SU-DHL-6 (cell line): ENCODE measurements around the gene CRB2.
"Not testable (repeated sequence)": the region's sequence is repeated elsewhere in the genome, so short reads cannot be mapped to it uniquely, and the experiment has no call there.

Experiments used
- H2AFZ ChIP-seq: fragments of 200-600 bp; sonication (generic); 2 replicates; pipeline ENCODE4 v1.6.1; 2014; ENCODE audit warnings: low read depth, mild to moderate bottlenecking, moderate library complexity, mixed read lengths, antibody characterized with exemption, low read length; ENCODE audit not compliant: severe bottlenecking
- H3F3A ChIP-seq: fragments of 200-600 bp; shearing (Covaris generic); 2 replicates; pipeline ENCODE4 v1.6.0; 2016; ENCODE audit warnings: antibody characterized with exemption, mild to moderate bottlenecking; ENCODE audit not compliant: insufficient read depth
- H3K27ac ChIP-seq: fragments of 200-600 bp; sonication (generic); 2 replicates; pipeline ENCODE4 v1.5.1; 2016; ENCODE audit warnings: low read depth, mild to moderate bottlenecking, low read length, moderate library complexity, mixed read lengths
- H3K27me3 ChIP-seq: fragments of 200-600 bp; sonication (generic), shearing (Covaris generic); 2 replicates; pipeline ENCODE4 v1.6.0; 2014; ENCODE audit warnings: mild to moderate bottlenecking, low read length
- H3K36me3 ChIP-seq: fragments of 200-600 bp; sonication (generic); 2 replicates; pipeline ENCODE4 v1.6.1; 2014; ENCODE audit warnings: mild to moderate bottlenecking, low read length, mixed read lengths
- H3K4me2 ChIP-seq: fragments of 300-600, 200-600 bp; shearing (Covaris generic), sonication (generic); 2 replicates; pipeline ENCODE4 v1.6.0; 2014; ENCODE audit warnings: low read length, low read depth, mild to moderate bottlenecking; ENCODE audit not compliant: poor library complexity, severe bottlenecking
- H3K4me3 ChIP-seq: fragments of 200-600 bp; sonication (generic); 2 replicates; pipeline ENCODE4 v1.5.1; 2014; ENCODE audit warnings: antibody characterized with exemption, low read length, mild to moderate bottlenecking, mixed read lengths; ENCODE audit not compliant: insufficient read depth, poor library complexity, severe bottlenecking
- H3K79me2 ChIP-seq: fragments of 200-600 bp; sonication (generic); 2 replicates; pipeline ENCODE4 v1.6.1; 2014; ENCODE audit warnings: mild to moderate bottlenecking, low read length, moderate library complexity; ENCODE audit not compliant: insufficient read depth
- H3K9ac ChIP-seq: fragments of 200-600 bp; sonication (generic); 2 replicates; pipeline ENCODE4 v1.7.0; 2014; ENCODE audit warnings: mild to moderate bottlenecking, low read length
- H3K9me2 ChIP-seq: fragments of 200-600 bp; sonication (generic); replicated peaks from 2 replicates; pipeline ENCODE4 v1.6.1; 2014; ENCODE audit warnings: low read length; ENCODE audit not compliant: insufficient read depth
- H3K9me3 ChIP-seq: fragments of 200-600 bp; sonication (generic); 2 replicates; pipeline ENCODE4 v1.6.1; 2014; ENCODE audit warnings: low read length, mixed read lengths; ENCODE audit not compliant: insufficient read depth
- H4K20me1 ChIP-seq: fragments of 200-600 bp; sonication (generic); 2 replicates; pipeline ENCODE4 v1.6.1; 2014; ENCODE audit warnings: low read depth, mild to moderate bottlenecking, antibody characterized with exemption, low read length, moderate library complexity, mixed read lengths
- EZH2phosphoT487 ChIP-seq: fragments of 200-600 bp; sonication (generic), shearing (Covaris generic); conservative IDR thresholded peaks from 2 replicates; pipeline ENCODE4 v1.6.1; 2018; ENCODE audit warnings: mild to moderate bottlenecking, antibody characterized with exemption, low read length, moderate library complexity, mixed read lengths
- TF ChIP-seq, protein P1 (sequence below): fragments of 200-600 bp; sonication (generic); IDR thresholded peaks from one replicate; pipeline ENCODE4 v1.5.1; 2017; ENCODE audit warnings: antibody characterized with exemption, mild to moderate bottlenecking, low read length, moderate library complexity; ENCODE audit not compliant: insufficient read depth, poor library complexity, severe bottlenecking

The CRB2 gene

DNA sequence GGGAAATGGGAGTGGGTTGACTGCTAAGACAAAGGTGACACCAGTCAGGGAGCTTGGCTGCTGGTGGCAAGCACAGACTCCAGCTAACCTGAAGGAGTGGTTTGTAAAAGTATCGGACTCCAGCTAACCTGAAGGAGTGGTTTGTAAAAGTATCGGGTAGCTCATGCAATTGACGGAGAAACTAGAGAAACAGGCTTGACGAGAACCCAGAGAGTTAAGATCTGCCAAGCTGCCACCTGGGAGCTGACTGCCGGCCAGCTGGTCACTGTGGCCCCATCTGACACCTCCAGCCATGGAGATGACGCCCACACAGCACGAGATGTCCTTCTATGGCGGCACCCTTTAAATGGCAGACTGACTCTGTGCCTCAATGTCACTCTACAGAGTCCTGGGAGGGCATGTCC lies 28.3 kb upstream of the CRB2 start:
- Histone ChIP-seq H3K79me2 (no peaks in the 10 kb centered on the region), H3K9ac (no peak overlapping the region), H3K9me2 (no peaks in the 10 kb centered on the region), H3K36me3 (no peaks in the 10 kb centered on the region), H3K27me3 (no peaks in the 10 kb centered on the region), H3K4me2 (no peak overlapping the region), H3K4me3 (no peak overlapping the region), H3K9me3 (no peaks in the 10 kb centered on the region), H2AFZ (no peak overlapping the region), H4K20me1 (no peaks in the 10 kb centered on the region), H3F3A (no peaks in the 10 kb centered on the region), H3K27ac (no peak overlapping the region)
- TF ChIP-seq EZH2phosphoT487: no peak
- TF ChIP-seq, protein P1, sequence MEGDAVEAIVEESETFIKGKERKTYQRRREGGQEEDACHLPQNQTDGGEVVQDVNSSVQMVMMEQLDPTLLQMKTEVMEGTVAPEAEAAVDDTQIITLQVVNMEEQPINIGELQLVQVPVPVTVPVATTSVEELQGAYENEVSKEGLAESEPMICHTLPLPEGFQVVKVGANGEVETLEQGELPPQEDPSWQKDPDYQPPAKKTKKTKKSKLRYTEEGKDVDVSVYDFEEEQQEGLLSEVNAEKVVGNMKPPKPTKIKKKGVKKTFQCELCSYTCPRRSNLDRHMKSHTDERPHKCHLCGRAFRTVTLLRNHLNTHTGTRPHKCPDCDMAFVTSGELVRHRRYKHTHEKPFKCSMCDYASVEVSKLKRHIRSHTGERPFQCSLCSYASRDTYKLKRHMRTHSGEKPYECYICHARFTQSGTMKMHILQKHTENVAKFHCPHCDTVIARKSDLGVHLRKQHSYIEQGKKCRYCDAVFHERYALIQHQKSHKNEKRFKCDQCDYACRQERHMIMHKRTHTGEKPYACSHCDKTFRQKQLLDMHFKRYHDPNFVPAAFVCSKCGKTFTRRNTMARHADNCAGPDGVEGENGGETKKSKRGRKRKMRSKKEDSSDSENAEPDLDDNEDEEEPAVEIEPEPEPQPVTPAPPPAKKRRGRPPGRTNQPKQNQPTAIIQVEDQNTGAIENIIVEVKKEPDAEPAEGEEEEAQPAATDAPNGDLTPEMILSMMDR: no peak

DNA sequence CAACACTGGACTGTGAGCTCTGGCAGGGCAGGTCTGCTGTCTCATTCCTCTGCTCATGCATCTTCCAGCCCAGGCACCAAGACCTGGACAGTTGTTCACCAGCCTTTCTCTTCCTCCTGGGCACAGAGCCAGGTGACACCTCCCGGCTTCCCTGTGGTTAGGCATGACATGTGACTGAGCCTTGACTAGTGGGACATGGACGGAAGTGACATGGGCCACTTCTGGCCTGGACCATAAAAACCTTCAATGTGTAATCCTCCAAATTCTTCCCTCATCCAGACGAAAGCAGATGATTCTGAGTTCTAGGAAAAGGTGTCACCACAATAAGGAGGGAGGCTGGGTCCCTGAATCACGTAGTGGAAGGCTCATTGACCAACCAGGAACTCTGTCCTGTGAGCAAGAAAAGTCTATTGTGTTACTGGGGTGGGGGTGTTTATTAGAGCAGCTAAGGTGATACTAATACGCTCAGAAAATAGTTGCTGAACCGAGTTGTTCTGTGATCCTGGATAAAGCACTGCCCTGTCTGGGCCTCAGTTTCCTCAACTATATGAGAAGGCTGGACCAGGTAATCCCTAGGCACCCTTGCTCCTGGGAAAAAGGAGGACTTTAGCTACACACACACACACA lies 26.6 kb upstream of the CRB2 start:
- no peak for TF ChIP-seq EZH2phosphoT487
- TF ChIP-seq, protein P1: no peak
- Histone ChIP-seq H3K27me3 (no peaks in the 10 kb centered on the region), H3K79me2 (no peaks in the 10 kb centered on the region), H3K4me2 (no peak overlapping the region), H3K9me2 (no peaks in the 10 kb centered on the region), H3K27ac (no peak overlapping the region), H3K4me3 (no peak overlapping the region), H2AFZ (no peak overlapping the region), H4K20me1 (no peaks in the 10 kb centered on the region), H3K36me3 (no peaks in the 10 kb centered on the region), H3K9ac (no peak overlapping the region), H3K9me3 (no peaks in the 10 kb centered on the region), H3F3A (no peaks in the 10 kb centered on the region)

DNA sequence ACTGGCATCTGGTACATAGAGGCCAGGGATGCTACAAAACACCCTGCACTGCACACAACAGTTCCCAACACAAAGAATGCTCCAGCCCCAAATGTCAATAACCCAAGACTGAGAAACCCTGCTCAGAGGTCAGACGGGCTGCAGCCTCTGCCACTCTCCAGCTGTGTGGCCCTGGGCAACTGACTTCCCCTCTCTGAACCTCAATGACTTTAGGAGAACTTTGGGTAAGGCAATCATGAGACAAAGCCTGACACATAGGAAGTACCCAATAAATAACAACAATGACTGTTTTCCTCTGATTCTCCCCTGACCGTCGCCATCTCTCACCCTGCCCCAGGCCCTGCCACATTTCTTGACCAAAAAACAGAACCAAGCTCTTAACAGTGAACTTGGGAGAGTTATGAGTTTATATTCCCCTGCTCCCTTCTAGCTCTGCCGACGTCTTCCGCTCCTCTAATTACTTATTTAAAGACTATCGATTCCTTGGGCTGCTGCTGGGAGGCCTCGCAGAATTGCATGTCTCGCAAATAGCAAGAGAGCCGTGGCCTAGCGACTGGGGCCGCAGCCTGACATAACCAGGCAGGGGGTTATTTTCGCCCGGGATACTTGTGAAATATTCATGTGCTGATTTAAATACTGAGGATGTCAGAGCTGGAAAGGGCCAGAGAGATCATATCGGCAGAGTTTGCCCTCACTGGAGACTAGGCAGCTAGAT lies 24.5 kb upstream of the CRB2 start:
- no peaks in the 10 kb centered on the region for H3K9me3 ChIP-seq
- no peaks in the 10 kb centered on the region for H3K79me2 ChIP-seq
- no peak overlapping the region for H3K9ac ChIP-seq
- TF ChIP-seq, protein P1: no peak
- no peak for TF ChIP-seq EZH2phosphoT487
- H4K20me1 ChIP-seq: no peaks in the 10 kb centered on the region
- no peak overlapping the region for H2AFZ ChIP-seq
- no peak overlapping the region for H3K4me3 ChIP-seq
- H3K9me2 ChIP-seq: no peaks in the 10 kb centered on the region
- no peak overlapping the region for H3K27ac ChIP-seq
- H3K27me3 ChIP-seq: no peaks in the 10 kb centered on the region
- H3K4me2 ChIP-seq: no peak overlapping the region
- peaks cover 12% of the 10 kb centered on the region for H3F3A ChIP-seq
- no peaks in the 10 kb centered on the region for H3K36me3 ChIP-seq

DNA sequence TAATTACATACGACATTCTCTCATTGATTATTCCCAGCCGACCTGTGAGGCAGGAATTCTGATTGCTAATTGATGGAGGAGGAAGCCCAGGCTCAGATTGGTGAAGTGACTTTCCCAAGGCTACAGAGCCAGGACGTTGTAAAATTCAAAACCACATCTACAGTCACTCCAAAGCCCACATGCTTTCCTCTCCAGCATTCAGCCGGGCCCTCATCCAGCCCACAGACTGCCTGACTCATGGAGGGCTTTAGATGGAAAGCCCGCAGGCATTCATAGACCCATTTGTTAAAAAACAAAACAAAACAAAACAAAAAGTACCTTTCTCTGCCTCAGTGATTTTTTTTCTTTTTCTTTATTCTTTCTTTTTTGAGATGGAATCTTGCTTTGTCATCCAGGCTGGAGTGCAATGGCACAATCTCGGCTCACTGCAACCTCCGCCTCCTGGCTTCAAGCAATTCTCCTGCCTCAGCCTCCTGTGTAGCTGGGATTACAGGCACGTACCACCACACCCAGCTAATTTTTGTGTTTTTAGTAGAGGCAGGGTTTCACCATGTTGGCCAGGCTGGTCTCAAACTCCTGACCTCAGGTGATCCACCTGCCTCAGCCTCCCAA lies 22.8 kb upstream of the CRB2 start:
- H3K9me2 ChIP-seq, H3K79me2 ChIP-seq: not testable (repeated sequence)
- H3F3A ChIP-seq: peaks cover 21% of the 10 kb centered on the region

More for the DNA sequence above, 22.8 kb upstream of the CRB2 start:
- not testable (repeated sequence) for H3K27me3 ChIP-seq, H3K27ac ChIP-seq, H3K36me3 ChIP-seq, H3K9ac ChIP-seq, H2AFZ ChIP-seq, H3K9me3 ChIP-seq, H3K4me2 ChIP-seq, H4K20me1 ChIP-seq, H3K4me3 ChIP-seq
